Cardiac septum (tissue), 1 donor: Measurements from ENCODE around the gene EPB41L4B. TPM values are rescaled to one million over a fixed set of nuclear protein-coding genes. Genes with fewer than 3 reads are reported as not detected.
"Not testable (repeated sequence)": the region's sequence is repeated elsewhere in the genome, so short reads cannot be mapped to it uniquely, and the experiment has no call there.

ENCODE experiments used
- DNase-seq: peaks from one replicate; pipeline ENCODE4 v3.0.0-alpha.2; 2020; ENCODE audit warnings: low spot score
- intact Hi-C: fragments of 100-400 bp; cut with DNase I; formaldehyde crosslinking; loops from one replicate; pipeline ENCODE4 v1.14.0; 2022
- total RNA-seq: library from RNA; stranded (reverse); fragmentation: NEBNext Ultra II Directional; extraction: Animal tissue kit (Norgen Biotek cat#: 25700); gene quantifications from one replicate; pipeline ENCODE4 v1.2.1, GENCODE V29; 2021
- donor health status: DM: no; HTN: no; CAD: no.

Gene EPB41L4B
- total RNA-seq, 1 donor from 2014 or later, result 1.5 TPM

DNA sequence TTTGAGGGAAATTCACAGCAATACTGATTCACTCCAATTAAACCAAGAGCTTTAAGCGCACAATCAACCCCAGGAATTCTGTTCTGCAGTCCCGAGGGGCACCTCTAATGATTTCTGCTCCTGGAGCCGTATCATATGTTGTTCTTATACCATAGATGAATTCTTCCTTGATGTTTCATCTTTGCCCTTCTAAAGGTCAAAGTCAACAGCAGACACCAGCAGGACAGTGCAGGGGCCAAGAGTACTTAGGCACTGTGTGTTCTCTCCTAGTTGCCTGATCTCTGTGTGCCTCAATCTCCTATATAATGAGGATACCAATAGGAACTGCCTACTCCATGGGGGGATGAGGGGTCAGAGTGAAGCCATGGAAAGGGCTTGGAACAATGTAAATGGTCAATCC, 16.5 kb downstream of the EPB41L4B start:
- intact Hi-C loops, result no loop called here

DNA sequence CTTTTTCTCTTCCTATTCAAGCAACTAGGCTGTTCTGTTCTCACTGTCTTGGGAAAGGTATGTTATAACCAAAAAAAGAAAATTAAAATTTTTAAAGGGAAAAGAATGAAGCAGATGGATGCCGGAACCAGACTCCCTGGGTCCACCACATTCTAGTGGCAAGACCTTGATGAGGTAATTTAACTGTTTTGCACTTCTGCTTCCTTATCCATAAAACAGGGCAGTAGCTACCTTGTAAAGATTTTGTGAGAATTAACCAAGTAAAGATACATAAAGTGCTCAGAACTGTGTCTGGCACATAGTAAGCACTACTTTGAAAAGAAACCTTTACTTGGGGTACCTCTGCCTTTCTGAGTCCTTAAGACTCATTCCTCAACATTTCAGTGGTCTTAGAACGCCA, 17.0 kb downstream of the EPB41L4B start:
- intact Hi-C loops, result no loop called here
- no peak for DNase-seq

More for the DNA sequence above, 16.5 kb downstream of the EPB41L4B start:
- DNase-seq, result no peak

DNA sequence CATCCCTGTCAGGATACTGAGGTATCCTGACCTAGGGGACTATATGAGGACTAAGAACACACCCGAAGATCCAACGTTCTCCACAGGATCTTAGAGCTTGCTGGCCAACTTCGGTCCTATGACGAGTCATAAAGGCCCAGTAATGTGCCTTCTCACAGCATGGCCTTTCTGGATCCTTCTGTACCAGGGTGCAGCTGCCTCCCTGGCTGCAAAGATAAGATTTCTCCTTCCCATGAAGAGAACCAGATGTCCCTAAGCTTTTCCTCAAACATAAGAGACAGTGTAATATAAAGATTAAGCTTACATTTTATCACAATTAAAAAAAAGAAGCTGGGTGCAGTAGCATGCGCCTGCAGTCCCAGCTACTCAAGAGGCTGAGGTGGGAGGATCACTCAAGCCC, 18.3 kb downstream of the EPB41L4B start:
- no peak for DNase-seq
- intact Hi-C loops, result no loop called here

DNA sequence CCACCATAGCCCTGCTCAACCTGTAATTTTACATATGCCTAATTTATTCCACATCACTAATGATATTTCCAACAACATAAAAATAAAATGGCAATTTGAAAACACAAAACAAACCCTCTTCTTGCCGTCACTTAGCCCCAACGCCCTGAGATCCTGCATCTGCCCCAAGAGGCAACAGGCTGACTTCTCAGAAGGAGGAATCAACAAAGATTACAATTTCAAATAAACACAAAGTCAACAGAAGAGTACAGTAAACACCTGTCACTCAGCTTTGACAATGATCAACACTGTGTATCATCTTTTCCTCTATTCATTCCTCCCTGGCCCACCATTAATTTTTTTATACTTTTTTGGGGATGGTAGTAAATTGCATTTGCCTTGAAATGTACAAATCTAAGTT, 19.8 kb downstream of the EPB41L4B start:
- intact Hi-C loops, result no loop called here

DNA sequence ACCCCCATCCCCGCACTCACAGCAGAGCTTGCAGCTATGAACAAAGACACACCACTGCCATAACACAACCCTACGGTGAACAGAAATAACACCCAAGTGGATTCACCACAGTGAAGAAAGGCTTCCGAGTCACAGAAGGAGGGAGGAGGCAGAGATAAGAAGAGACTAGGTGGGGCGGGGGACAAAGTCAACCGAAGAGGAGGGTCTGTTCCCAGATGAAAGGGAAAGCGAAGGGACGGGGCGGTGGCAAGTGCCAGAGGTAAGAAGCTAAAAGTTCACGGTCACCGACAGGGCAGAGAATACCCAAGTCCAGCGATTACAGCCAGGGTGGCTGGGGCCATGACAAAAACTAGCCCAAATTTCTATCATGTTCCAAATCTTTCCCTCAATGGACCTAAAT, 21.0 kb downstream of the EPB41L4B start:
- intact Hi-C loops, result no loop called here
- DNase-seq, result no peak

More for the DNA sequence above, 19.8 kb downstream of the EPB41L4B start:
- DNase-seq, result no peak

DNA sequence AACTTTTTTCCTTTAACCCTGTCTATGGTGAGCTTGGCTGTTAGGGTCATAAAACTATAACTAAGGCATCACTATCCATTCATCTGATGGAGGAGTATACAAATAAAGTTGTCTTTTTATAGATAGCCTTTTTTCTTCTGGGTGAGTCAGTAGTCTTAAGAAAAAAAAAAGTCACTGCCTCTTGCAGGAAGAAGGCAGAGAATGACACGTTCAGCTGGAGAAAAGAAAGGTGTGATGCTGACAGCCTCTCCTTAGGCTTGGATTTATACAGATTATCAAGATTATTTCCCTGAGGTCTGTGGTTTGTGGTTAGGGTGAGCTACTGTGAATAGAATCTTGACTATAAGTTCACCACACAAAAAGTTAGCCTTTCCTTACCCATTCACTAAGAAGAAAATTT, 23.0 kb downstream of the EPB41L4B start:
- DNase-seq, result no peak
- intact Hi-C loops, result no loop called here

DNA sequence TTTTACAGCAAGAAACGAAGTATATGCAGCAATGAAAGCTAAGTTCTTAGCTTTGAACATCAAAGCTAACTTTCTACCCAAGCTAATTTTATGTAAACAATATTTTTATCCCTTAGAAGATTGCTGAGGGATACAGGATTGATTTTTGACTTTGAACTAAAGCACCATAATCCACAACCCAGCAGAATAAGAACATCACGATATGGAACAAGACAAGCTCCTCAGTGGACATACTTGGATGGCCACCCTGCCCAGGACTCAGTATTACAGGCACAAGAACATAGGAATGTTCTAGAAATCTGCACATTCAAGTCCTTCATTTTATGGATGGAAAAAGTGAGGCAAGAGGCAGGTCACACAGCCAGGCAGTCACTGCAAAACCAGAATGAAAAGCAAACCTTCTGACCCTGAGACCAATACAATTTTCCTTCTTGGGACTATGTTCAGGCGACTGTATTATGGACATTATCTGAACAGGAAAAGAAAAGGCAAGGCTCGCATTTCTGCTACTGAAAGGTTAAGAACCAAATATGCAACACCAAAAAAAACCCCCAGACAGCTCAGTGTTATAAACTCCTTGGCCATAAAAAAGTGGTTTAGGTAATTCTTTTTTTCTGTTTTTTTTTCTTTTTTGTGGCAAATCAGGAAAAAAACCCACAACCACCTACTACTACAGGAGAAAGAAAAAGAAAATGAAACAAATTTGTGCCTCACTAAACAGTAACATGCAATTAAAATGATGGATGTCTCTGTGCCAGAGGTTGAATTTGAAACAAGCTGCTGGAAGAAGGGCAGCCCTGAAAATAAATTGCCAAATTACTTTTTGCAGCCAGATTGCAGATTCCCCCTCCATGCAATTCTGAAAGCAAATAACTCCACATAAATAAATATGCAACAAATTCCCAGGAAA, 25.4 kb downstream of the EPB41L4B start:
- DNase-seq, result no peak
- intact Hi-C loops, result no loop called here

DNA sequence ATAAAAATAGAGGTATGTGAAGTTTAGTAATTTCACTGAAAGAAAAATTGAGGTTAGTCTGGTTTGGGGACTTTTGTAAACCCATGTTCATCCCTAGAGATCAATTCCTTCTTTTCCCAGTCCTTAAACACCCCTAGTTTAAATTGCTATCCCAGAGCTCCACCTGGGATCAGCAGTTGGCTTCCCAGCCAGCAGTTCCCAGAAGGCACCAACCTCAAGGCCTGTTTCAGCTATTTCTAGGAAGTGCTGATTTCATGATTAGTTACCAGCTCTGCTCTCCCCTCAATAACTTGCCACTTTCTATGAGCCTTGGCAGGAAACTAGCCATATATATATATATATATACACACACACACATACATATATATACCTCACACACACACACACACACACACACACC, 30.5 kb downstream of the EPB41L4B start:
- no peak for DNase-seq

DNA sequence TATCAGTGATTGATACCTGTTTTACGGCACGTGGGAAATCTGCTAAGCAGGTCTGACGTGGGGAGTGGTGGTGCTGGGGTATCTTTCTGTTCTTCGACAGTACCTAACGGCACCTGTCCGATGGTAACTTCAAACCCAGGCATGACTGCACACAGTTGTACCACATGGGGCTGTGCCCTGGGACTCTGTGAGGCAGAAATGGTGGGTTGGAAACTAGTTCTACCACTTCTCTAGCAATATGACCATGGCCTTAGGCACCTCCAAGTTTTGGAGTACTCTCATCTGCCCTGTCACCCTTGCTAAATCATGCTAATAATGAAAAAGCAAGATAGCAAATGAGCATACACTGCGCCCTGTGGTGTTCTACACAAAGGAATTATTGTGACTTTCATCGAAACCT, 30.9 kb downstream of the EPB41L4B start:
- intact Hi-C loops, result no loop called here
- no peak for DNase-seq

More for the DNA sequence above, 30.5 kb downstream of the EPB41L4B start:
- intact Hi-C loops, result no loop called here

DNA sequence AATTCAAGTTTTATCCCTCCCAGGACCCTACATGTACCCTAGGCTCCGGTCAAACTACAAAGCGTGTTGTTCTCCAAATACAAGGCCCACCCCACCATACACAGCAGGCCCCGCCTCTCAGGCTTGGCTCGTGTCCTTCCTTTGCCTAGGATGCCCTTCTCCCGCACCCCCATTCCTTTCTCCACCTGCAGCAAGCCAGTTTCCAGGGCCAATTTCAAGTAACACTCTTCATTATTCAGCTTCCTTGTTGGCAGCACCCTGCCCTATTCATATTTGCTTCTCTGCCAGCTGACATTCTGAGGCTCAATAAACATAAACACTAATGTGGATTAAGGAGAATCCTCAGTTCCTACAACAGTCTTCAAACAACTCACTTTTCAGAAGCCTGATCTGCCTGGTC, 31.7 kb downstream of the EPB41L4B start:
- no peak for DNase-seq
- intact Hi-C loops, result no loop called here

DNA sequence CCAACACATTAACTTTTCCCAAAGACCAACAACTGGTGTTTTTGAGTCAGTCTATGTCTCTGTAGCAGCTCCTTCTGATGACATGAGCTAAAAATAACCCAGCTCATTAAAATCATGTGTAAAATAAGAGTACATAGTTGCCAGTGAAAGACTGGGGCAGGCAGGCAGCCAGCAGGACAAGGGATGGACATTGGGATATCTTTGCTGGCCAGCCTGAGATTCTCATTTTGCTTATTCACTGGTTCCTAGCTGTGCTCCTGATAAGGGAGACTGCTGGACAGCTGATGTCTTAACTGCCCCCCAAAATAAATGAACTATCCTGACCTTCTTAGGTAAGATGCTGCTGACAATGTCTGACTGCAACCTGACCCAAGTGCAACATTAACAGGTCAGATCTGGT, 33.9 kb downstream of the EPB41L4B start:
- no peak for DNase-seq

DNA sequence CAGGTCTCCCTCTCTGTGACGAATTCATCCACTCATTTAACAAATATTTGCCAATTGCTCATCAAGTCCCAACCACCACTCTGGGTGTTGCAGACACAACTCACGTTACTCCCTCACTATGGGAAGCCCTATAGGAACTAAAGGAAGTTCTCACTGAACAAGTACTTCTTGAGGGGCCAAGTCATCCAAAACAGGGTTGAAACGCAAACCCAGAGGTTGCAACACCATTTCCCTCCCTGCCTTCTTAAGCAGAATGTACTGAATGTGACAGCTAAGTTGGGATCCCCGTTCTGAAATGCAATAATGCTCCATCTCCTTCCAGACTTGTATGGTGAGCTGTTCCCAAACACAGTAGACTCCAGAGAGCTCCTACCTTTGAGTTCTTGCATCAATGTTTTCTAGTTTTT, 34.3 kb downstream of the EPB41L4B start:
- no peak for DNase-seq
- intact Hi-C loops, result no loop called here

More for the DNA sequence above, 33.9 kb downstream of the EPB41L4B start:
- intact Hi-C loops, result no loop called here

DNA sequence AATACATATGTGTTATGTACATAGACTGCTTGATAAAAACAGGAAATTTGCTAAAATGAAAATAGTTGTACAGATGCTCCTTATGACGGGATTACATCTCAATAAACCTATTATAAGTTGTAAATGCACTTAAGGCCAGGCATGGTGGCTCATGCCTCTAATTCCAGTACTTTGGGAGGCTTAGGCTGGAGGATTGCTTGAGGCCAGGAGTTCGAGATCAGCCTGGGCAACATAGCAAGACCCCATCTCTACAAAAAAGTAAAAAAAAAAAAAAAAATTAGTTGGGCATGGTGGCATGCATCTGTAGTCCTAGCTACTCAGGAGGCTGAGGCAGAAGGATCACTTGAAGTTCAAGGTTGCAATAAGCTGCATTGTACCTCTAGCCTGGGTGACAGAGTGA, 37.2 kb downstream of the EPB41L4B start:
- intact Hi-C loops, DNase-seq: not testable (repeated sequence)

DNA sequence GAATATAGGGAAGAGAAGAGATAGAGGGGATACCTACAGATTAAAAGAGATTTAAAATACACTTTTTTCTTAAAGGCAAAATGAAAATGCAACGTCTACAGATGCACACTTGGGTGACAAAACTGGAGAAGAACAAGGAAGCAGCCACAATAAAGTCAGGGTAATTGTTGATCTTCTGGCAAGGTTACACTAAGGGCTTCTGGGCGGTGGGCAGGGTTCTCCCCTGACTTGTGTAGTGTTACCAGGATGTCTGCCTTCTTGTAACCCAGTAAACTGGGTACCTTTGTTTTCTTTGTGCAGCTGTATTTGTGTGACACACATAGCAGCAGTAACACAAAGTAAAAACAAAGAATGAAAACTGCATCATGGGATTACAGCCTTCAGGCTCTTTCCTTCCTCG, 37.8 kb downstream of the EPB41L4B start:
- intact Hi-C loops, result no loop called here
- no peak for DNase-seq

DNA sequence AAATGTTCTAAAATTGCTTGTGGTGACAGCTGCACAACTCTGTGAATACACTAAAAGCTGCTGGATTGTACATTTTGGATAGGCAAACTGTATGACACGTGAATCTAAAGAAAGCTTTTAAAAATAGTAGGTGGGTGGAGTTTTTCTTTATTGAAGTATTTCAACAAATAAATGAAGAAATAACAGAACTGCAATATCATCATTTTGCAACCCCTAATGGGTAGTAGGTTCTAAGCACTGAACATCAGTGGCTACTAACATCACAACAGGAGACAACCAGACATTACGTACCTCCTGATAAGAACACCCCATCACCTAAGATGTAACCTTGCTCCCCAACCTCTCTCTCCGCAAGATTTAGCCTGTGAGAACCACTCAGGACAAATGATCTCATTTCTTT, 38.6 kb downstream of the EPB41L4B start:
- DNase-seq, result no peak
- intact Hi-C loops, result no loop called here

DNA sequence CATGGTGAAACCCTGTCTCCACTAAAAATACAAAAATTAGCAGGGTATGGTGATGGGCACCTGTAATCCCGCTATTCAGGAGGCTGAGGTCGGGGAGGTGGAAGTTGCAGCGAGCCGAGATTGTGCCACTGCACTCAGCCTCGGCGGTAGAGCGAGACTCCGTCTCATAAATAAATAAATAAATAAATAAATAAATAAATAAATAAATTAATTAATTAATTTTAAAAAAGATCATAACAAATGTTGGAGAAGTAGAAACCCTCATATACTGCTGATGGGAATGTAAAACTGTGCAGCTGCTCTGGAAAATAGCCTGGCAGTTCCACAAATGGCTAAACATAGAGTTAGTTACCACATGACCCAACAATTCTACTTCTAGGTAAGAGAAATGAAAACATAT, 39.3 kb downstream of the EPB41L4B start:
- no peak for DNase-seq
- intact Hi-C loops, result no loop called here

DNA sequence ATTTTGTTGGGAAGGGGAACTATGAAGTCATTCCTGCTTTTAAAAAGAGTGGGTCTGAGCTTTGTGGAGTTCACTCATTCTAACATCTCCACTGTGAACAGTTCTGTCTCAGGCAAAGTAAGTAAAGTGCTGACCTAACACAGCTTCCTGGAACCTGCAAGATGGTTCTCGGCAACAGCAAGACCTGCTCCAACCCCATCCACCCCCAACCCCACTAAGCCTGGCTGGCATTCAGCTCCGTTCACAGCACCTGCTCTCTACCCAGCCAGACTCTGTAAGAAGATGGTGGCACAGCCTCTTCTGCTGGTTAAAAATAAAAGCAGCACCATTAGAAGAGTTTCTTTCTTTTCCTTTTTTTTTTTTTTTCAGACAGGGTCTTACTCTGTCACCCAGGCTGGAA, 42.0 kb downstream of the EPB41L4B start:
- intact Hi-C loops, result no loop called here
- DNase-seq, result no peak

DNA sequence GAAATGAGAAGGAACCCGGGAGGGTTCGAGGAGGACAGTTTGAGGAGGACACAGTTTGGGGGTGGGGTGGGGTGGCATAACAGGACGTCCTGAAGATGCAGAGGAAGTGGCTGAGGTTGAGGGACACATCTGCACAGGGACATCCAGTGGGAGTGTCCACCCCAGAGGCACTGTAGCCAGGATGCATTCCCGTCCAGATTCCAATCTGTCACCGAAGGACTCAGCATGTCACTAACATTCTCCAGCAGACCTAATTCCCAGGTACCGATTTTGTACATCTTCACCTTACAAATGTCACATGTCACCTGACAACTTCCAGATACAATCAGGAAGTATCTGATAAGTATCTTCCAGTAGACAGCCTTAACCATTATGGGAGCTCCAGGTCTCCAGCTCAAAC, 42.6 kb downstream of the EPB41L4B start:
- intact Hi-C loops, result no loop called here
- DNase-seq, result no peak

DNA sequence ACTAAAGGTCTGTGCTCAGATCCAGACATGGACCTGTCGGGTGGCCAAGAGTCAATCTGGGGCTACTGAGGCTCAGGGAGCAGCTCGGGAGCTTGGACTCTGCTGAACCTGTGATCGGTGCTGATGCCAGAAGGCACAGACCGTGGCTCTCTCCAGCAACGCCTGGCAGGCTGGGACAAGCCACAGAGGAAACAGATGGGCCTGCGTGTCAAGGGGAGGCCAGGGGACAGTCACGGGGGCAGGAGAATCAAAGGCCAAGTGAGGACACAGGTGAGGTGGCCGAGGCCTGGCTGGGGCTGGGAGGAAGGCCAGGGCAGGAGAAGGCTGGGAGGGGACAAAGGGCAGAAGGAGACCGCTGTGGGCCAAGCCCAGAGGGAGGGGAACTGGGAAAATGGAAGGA, 43.4 kb downstream of the EPB41L4B start:
- DNase-seq, result no peak
- intact Hi-C loops, result no loop called here

DNA sequence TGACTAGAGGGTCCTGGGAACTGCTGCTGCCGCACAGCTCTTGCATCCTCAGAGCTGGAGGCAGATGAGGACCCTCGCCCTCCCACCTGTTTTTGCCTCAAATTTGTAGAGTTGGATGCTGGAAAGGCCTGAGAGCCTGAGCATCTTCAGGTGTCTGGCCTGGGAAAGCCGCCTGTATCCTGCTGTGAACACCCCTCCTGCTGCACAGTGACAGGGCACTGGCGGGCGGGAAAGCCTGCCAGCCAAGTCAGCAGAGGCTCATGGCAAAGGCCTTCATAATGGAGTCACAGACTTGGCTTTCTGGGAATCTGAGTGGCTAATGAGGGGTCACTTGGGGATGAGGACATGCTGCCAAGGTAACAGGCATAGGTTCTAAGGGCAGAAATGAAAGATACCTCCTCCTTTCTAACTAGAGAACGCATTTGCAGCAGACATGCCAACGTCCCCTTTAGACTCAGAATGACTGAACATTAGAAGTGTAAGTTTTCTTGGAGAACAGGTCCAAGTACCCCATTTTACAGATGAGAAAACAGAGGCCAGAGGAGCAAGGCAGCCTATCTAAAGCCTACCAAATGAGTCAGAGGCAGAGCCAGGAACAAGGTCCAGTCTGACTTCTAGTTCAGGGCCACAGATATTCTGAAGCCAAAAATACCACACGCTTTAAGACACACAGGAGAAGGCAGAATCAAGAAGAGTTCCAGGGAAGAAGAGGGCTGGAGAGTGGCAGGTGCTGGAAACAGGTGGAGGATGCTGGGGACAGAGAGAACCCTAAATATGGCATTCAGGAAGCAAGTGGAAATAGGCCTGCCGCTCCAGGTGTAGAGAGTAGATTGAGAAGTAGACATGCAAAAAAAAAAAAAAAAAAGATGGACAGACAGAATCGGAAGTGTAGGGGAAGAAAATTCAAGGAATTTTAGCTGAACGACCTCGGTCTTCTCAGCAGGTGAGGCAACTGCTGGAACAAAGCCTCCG, 44.1 kb downstream of the EPB41L4B start:
- DNase-seq, result no peak
- intact Hi-C loops, result no loop called here
